ENCODE results near the gene WDFY4. TPM values are rescaled to one million over a fixed set of nuclear protein-coding genes. Genes with fewer than 3 reads are reported as not detected.

Gene WDFY4
- total and polyA plus RNA-seq, 8 donors: 0.15 to 8.0 (median 2.7) TPM

DNA sequence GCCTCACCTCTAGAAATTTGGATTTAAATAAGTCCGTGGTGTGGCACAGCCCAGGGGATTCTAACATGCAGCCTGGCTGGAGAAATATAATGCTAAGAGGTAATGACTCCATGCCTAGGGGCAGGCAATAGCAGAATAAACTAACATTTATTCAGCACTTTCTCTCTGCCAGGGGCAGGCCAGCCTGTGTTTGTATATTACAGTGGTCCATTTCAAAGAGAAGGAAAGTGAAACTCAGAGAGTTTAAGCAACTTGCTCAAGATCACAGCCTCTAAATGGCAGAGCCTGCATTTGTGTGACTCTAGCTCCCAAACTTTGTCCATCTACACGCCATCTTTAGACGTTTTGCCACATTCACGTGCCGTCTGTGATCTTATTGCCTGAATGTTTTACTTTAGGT lies 261.7 kb downstream of the WDFY4 start:
- Histone ChIP-seq H3K27me3 (peaks cover 0 to 3% (median 0%) of the 10 kb centered on the region in 3 donors), H3K9me3 (no peaks in the 10 kb centered on the region), H3K4me1 (no peaks in the 10 kb centered on the region), H3K27ac (peak overlapping the region in 1 of 5 donors; percentile 30), H3K36me3 (no peaks in the 10 kb centered on the region), H3K4me3 (no peak overlapping the region)
- 71 to 82% (median 79%) methylated on average over 5 of the region's 5 CpGs for WGBS, 5 donors
- no peak for TF ChIP-seq POLR2A (IDR thresholded peaks at IDR 0.05)
- TF ChIP-seq EP300 (IDR thresholded peaks at IDR 0.05): no peak
- TF ChIP-seq, protein P1, sequence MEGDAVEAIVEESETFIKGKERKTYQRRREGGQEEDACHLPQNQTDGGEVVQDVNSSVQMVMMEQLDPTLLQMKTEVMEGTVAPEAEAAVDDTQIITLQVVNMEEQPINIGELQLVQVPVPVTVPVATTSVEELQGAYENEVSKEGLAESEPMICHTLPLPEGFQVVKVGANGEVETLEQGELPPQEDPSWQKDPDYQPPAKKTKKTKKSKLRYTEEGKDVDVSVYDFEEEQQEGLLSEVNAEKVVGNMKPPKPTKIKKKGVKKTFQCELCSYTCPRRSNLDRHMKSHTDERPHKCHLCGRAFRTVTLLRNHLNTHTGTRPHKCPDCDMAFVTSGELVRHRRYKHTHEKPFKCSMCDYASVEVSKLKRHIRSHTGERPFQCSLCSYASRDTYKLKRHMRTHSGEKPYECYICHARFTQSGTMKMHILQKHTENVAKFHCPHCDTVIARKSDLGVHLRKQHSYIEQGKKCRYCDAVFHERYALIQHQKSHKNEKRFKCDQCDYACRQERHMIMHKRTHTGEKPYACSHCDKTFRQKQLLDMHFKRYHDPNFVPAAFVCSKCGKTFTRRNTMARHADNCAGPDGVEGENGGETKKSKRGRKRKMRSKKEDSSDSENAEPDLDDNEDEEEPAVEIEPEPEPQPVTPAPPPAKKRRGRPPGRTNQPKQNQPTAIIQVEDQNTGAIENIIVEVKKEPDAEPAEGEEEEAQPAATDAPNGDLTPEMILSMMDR (IDR thresholded peaks at IDR 0.05): no peak
- TF ChIP-seq POLR2AphosphoS5 (IDR thresholded peaks at IDR 0.05): no peak
- peak in 1 of 2 donors; percentile 27 for DNase-seq
- intact Hi-C loops (cut with DNase I; ENCODE audit: low total_unique reads): no loop called here

DNA sequence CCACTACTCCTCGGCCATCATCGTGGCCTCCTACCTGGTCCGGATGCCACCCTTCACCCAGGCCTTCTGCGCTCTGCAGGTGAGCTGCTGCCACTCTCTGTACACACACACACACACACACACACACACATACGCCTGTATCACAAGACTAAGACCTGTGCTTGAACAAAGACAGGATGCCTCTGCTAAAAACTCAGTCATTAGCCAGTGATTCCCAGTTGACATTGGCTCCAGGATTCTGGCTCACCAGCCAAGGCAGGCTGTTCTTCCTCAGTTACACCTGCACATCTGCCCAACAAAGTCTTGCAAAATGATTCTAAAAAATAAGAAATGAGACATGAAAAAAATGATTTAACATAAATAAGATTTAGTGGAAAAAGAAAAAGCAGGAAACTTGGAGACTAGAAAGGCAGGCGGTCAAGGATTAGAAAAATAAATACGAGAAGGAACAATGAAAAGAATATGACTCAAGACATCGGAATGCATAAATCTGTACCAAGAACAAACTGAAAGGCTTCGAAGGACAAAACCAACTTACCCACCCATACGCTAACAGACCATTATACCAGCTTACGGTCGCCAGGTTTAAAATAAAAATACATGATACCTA lies 262.3 kb downstream of the WDFY4 start:
- peak overlapping the region in 1 of 5 donors; percentile 30 for H3K27ac ChIP-seq
- H3K4me3 ChIP-seq: no peak overlapping the region
- 43 to 67% (median 52%) methylated on average over 12 of the region's 12 CpGs for WGBS, 5 donors
- no peaks in the 10 kb centered on the region for H3K4me1 ChIP-seq
- no peak for TF ChIP-seq POLR2A (IDR thresholded peaks at IDR 0.05)
- TF ChIP-seq, protein P1 (IDR thresholded peaks at IDR 0.05): no peak
- TF ChIP-seq POLR2AphosphoS5 (IDR thresholded peaks at IDR 0.05): no peak
- TF ChIP-seq EP300 (IDR thresholded peaks at IDR 0.05): no peak
- peak in 1 of 2 donors; percentile 78 for DNase-seq
- H3K9me3 ChIP-seq: no peaks in the 10 kb centered on the region
- H3K36me3 ChIP-seq: no peaks in the 10 kb centered on the region
- peaks cover 0 to 3% (median 0%) of the 10 kb centered on the region in 3 donors for H3K27me3 ChIP-seq
- intact Hi-C loops (cut with DNase I; ENCODE audit: low total_unique reads): no loop called here

DNA sequence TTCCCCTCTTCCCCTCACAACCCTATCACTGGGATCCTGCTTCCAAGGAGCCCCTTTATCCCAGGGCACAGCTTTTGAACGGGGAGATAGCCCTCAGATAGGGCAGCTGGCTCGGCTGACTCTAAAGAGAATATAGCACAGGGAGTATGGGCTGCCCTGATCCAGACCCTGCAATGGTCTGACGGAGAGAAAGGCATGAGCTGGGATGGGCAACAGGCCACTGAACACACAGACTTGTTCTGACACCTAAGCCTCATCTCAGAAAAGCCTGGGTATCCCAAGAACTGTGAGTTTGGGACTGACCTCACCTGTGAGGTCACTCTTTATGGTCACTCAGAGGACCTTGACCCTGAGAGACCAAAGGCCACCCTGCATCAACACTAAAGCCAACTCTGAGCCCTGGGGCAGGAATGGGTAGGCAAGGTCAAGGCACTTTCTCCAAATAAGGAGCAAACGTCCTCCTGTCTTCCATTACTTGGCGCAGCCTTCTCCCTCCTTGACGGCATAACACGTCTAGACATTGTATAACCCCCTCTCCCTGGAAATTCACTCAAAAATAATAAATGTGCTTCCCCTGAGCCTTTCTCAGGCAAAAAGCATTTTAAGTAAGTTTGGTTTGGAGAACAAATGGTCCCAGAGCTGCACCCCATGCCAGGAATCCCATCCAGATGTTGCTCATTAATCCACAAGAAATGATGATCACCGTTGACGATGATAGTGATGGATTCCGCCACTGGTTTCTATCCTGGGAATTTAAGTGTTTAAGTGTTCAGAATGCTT lies 263.2 kb downstream of the WDFY4 start:
- peaks cover 0 to 3% (median 0%) of the 10 kb centered on the region in 3 donors for H3K27me3 ChIP-seq
- no peaks in the 10 kb centered on the region for H3K4me1 ChIP-seq
- WGBS, 5 donors: 67 to 72% (median 71%) methylated on average over 9 to 10 of the region's 10 CpGs
- TF ChIP-seq, protein P1 (IDR thresholded peaks at IDR 0.05): no peak
- no peak for TF ChIP-seq EP300 (IDR thresholded peaks at IDR 0.05)
- no peak for TF ChIP-seq POLR2A (IDR thresholded peaks at IDR 0.05)
- TF ChIP-seq POLR2AphosphoS5 (IDR thresholded peaks at IDR 0.05): no peak
- H3K36me3 ChIP-seq: no peaks in the 10 kb centered on the region
- no peak overlapping the region for H3K4me3 ChIP-seq
- DNase-seq: peak in 1 of 2 donors; percentile 24
- no peak overlapping the region for H3K27ac ChIP-seq
- intact Hi-C loops (cut with DNase I; ENCODE audit: low total_unique reads): no loop called here
- H3K9me3 ChIP-seq: no peaks in the 10 kb centered on the region

DNA sequence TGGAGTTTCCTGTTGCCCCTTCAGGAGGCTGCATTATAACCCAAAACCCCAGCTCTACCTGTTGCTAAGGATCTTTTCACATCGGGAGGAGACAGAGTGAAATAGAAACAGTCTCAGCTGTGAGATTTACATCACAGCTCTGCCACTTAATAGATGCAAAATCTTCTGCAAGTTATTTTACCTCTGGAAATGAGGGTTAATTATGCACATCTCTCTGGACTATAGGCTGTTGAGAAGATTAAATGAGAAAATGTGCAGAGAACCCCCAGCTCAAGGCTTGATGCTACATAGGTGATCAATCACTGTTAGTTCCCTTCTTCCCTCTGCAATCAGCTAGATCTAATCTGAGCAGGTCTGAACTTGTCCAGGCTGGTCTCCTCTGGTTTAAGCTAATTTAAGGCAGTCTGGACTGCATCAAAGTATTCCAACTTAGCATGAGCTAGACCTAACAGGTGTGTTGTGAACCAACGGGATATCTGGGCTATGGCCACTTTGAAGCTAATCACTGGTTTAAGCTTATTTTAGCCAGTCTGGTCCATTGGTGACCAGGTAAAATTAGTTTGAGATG lies 263.9 kb downstream of the WDFY4 start:
- H3K9me3 ChIP-seq: no peaks in the 10 kb centered on the region

More for the DNA sequence above, 263.9 kb downstream of the WDFY4 start:
- no peak overlapping the region for H3K27ac ChIP-seq
- intact Hi-C loops (cut with DNase I; ENCODE audit: low total_unique reads): no loop called here
- H3K27me3 ChIP-seq: peaks cover 0 to 3% (median 0%) of the 10 kb centered on the region in 3 donors
- no peak overlapping the region for H3K4me3 ChIP-seq
- TF ChIP-seq, protein P1 (IDR thresholded peaks at IDR 0.05): no peak
- TF ChIP-seq POLR2AphosphoS5 (IDR thresholded peaks at IDR 0.05) (no peak), POLR2A (IDR thresholded peaks at IDR 0.05) (no peak), EP300 (IDR thresholded peaks at IDR 0.05) (no peak)
- no peaks in the 10 kb centered on the region for H3K4me1 ChIP-seq
- WGBS, 5 donors: 82 to 94% (median 91%) methylated on average over 2 of the region's 2 CpGs
- DNase-seq: no peak
- no peaks in the 10 kb centered on the region for H3K36me3 ChIP-seq
